K562 (cell line): Measurements from ENCODE around the gene BAK1.
"Not testable (repeated sequence)": the region's sequence is repeated elsewhere in the genome, so short reads cannot be mapped to it uniquely, and the experiment has no call there.

Source experiments
- CTCF ChIP-seq, 3 experiments: IDR thresholded peaks in 2 of 3; conservative IDR thresholded peaks in 1 of 3; 2 replicates each; pipeline ENCODE4 v1.5.1; 2011 to 2012; ENCODE audit warnings: low read length in 3 of 3, mild to moderate bottlenecking in 3 of 3, control low read depth in 2 of 3, improper control_type of control experiment in 1 of 3, inconsistent platforms in 1 of 3, low read depth in 1 of 3, mixed read lengths in 1 of 3, moderate library complexity in 1 of 3; ENCODE audit not compliant: insufficient read depth in 2 of 3
- ELK1 ChIP-seq: sonication (generic); formaldehyde crosslinking; IDR thresholded peaks from 2 replicates; pipeline ENCODE4 v1.8.1; 2022; ENCODE audit warnings: missing genetic modification reagents
- EZH2 ChIP-seq: IDR thresholded peaks from 2 replicates; pipeline ENCODE4 v1.6.1; 2012; ENCODE audit warnings: low read depth, mild to moderate bottlenecking, inconsistent platforms, low read length, borderline replicate concordance
- GATAD2A ChIP-seq: fragments of 450-650 bp; IDR thresholded peaks from 2 replicates; pipeline ENCODE4 v1.6.1; 2017
- HDAC2 ChIP-seq: fragments of 450-650 bp; IDR thresholded peaks from 2 replicates; pipeline ENCODE4 v1.6.1; 2016; ENCODE audit warnings: mild to moderate bottlenecking
- IRF1 ChIP-seq: sonication (generic); formaldehyde crosslinking; IDR thresholded peaks from 2 replicates; pipeline ENCODE4 v1.8.0; 2022; ENCODE audit warnings: missing genetic modification reagents, mild to moderate bottlenecking, borderline replicate concordance
- MYC ChIP-seq, 2 experiments: fragments of 250-450 bp in 1 of 2; sonication (Bioruptor Pico) in 1 of 2; IDR thresholded peaks; 2 replicates each; pipeline versions ENCODE4 v1.5.1 to v1.6.1; 2012 to 2021; ENCODE audit warnings: low read depth in 2 of 2, borderline replicate concordance in 1 of 2, improper control_type of control experiment in 1 of 2, low read length in 1 of 2, mild to moderate bottlenecking in 1 of 2, moderate library complexity in 1 of 2
- POLR2A ChIP-seq: fragments of 450-650 bp; conservative IDR thresholded peaks from 2 replicates; pipeline ENCODE4 v1.6.1; 2016
- POLR2AphosphoS2 ChIP-seq: IDR thresholded peaks from 2 replicates; pipeline ENCODE4 v1.6.1; 2012; ENCODE audit warnings: low read length, improper control_type of control experiment
- POLR2AphosphoS5 ChIP-seq: IDR thresholded peaks from 2 replicates; pipeline ENCODE4 v1.6.1; 2011; ENCODE audit warnings: mild to moderate bottlenecking, low read depth, low read length, moderate library complexity; ENCODE audit not compliant: control insufficient read depth, insufficient read depth
- RREB1 ChIP-seq: fragments of 250-450 bp; sonication (Bioruptor Pico); IDR thresholded peaks from 2 replicates; pipeline ENCODE4 v1.4.0; 2020
- SRSF9 ChIP-seq: fragments of 200-400 bp; formaldehyde crosslinking; IDR thresholded peaks from 2 replicates; pipeline ENCODE4 v1.6.1; 2017; ENCODE audit warnings: low read depth, low read length, borderline replicate concordance
- TAF1 ChIP-seq: IDR thresholded peaks from 2 replicates; pipeline ENCODE4 v1.6.1; 2011; ENCODE audit warnings: mild to moderate bottlenecking, low read length, moderate library complexity; ENCODE audit not compliant: insufficient read depth, control insufficient read depth, severe bottlenecking; ENCODE audit errors: extremely low read depth
- ZBTB26 ChIP-seq: fragments of 450-650 bp; formaldehyde crosslinking; IDR thresholded peaks from 2 replicates; pipeline ENCODE4 v1.4.0; 2022; ENCODE audit warnings: missing genetic modification characterization

- TF ChIP-seq POLR2A; HDAC2; RREB1; CTCF (IDR thresholded peaks at IDR 0.05 in 2 of 3, conservative IDR thresholded peaks at IDR 0.05 in 1 of 3; ENCODE audit: insufficient read depth in 2 of 3, low read depth in 1 of 3, low read length in 3 of 3); TAF1; EZH2; IRF1 (CRISPR knock-in tag); ZBTB26 (CRISPR knock-in tag); SRSF9; GATAD2A; MYC (IDR thresholded peaks at IDR 0.05; ENCODE audit: low read depth, low read length); MYC (CRISPR knock-in tag; IDR thresholded peaks at IDR 0.05; ENCODE audit: borderline replicate concordance, low read depth); POLR2AphosphoS5; ELK1 (CRISPR knock-in tag); POLR2AphosphoS2: not testable (repeated sequence)
Measured at GRCh38 chr6:33552883-33553282, 27.2 kb downstream of the BAK1 start.
